Endothelial cell of umbilical vein (primary cell): ENCODE results near the gene PPP3CA. TPM values are rescaled to one million over a fixed set of nuclear protein-coding genes. Genes with fewer than 3 reads are reported as not detected.

Source experiments
- BruUV-seq: library from RNA; stranded (reverse); fragments of 400-500 nt; replicated peaks from 2 replicates; lab custom pipeline; 2021; lab: Mats Ljungman, UMichigan
- CTCF ChIA-PET: fragments of 300-600, 350-600 bp; sonication (Branson Sonifier 250); formaldehyde crosslinking; loops from one replicate; lab custom pipeline; 2021; ENCODE audit warnings: antibody characterized with exemption, inconsistent platforms; lab: Charles Lee
- POLR2A ChIA-PET: fragments of 300-600, 350-600 bp; sonication (Branson Sonifier 250); formaldehyde crosslinking; loops from one replicate; lab custom pipeline; 2021; ENCODE audit warnings: antibody characterized with exemption, inconsistent platforms; lab: Charles Lee
- DNase-seq: peaks from one replicate; pipeline ENCODE4 v3.0.0-alpha.2; 2011; ENCODE audit warnings: low read depth, low spot score
- FAIRE-seq: peaks from 2 replicates; lab custom pipeline; 2011; peaks lifted over from hg19 to GRCh38; lab: Jason Lieb, UNC
- H2AFZ ChIP-seq: 2 replicates; pipeline ENCODE4 v1.6.0; 2012; ENCODE audit warnings: low read depth, low read length, control low read depth, inconsistent platforms
- H3K27ac ChIP-seq: 2 replicates; pipeline ENCODE4 v1.5.1; 2011; ENCODE audit warnings: low read depth, mild to moderate bottlenecking, control low read depth, low read length, moderate library complexity; ENCODE audit not compliant: insufficient read depth
- H3K27me3 ChIP-seq, 2 experiments: 2 replicates each; pipeline versions ENCODE4 v1.6.0 to v1.6.1; 2011; ENCODE audit warnings: low read length in 2 of 2, mixed read lengths in 1 of 2; ENCODE audit not compliant: control insufficient read depth in 2 of 2, insufficient read depth in 2 of 2
- H3K36me3 ChIP-seq, 2 experiments: 2 replicates in 1 of 2; 3 replicates in 1 of 2; pipeline ENCODE4 v1.5.1; 2011; ENCODE audit warnings: low read length in 2 of 2, mild to moderate bottlenecking in 1 of 2, moderate library complexity in 1 of 2; ENCODE audit not compliant: control insufficient read depth in 2 of 2, insufficient read depth in 2 of 2; ENCODE audit errors: extremely low read depth in 1 of 2
- H3K4me1 ChIP-seq: 3 replicates; pipeline ENCODE4 v1.5.1; 2011; ENCODE audit warnings: mild to moderate bottlenecking, low read length; ENCODE audit not compliant: control insufficient read depth, insufficient read depth; ENCODE audit errors: extremely low read depth
- H3K4me2 ChIP-seq: 2 replicates; pipeline ENCODE4 v1.6.1; 2011; ENCODE audit warnings: low read length, control low read depth, mixed read lengths; ENCODE audit not compliant: insufficient read depth
- H3K4me3 ChIP-seq, 3 experiments: fragments of 200-600 bp in 1 of 3; sonication (generic), shearing (Covaris generic) in 1 of 3; replicated peaks in 1 of 3; 2 replicates each; pipeline ENCODE4 v1.5.1; 2011 to 2016; ENCODE audit warnings: control low read depth in 3 of 3, low read length in 3 of 3, mild to moderate bottlenecking in 2 of 3, inconsistent platforms in 1 of 3, low read depth in 1 of 3, moderate library complexity in 1 of 3; ENCODE audit not compliant: insufficient read depth in 1 of 3
- H3K79me2 ChIP-seq: 2 replicates; pipeline ENCODE4 v1.6.0; 2012; ENCODE audit warnings: low read length, inconsistent platforms; ENCODE audit not compliant: control insufficient read depth, insufficient read depth
- H3K9ac ChIP-seq: replicated peaks from 2 replicates; pipeline ENCODE3; 2011; ENCODE audit warnings: low read length, control low read depth; ENCODE audit not compliant: insufficient read depth; ENCODE audit errors: extremely low read depth
- H3K9me1 ChIP-seq: replicated peaks from 3 replicates; pipeline ENCODE4 v1.6.0; 2011; ENCODE audit warnings: mild to moderate bottlenecking, low read length; ENCODE audit not compliant: control insufficient read depth, insufficient read depth; ENCODE audit errors: extremely low read depth
- H3K9me3 ChIP-seq: replicated peaks from 2 replicates; pipeline ENCODE4 v1.5.1; 2012; ENCODE audit warnings: low read length, inconsistent platforms; ENCODE audit not compliant: control insufficient read depth, insufficient read depth
- H4K20me1 ChIP-seq: replicated peaks from 2 replicates; pipeline ENCODE3; 2011; ENCODE audit warnings: mild to moderate bottlenecking, low read length; ENCODE audit not compliant: control insufficient read depth, insufficient read depth; ENCODE audit errors: extremely low read depth
- CTCF ChIP-seq, 2 donors: IDR thresholded peaks; 1 replicate in 1 of 2; 2 replicates in 1 of 2; pipeline ENCODE4 v1.5.1; 2011; ENCODE audit warnings: low read length in 2 of 2, mild to moderate bottlenecking in 2 of 2, moderate library complexity in 2 of 2, control low read depth in 1 of 2, inconsistent platforms in 1 of 2, low read depth in 1 of 2; ENCODE audit not compliant: insufficient read depth in 1 of 2; ENCODE audit errors: extremely low read depth in 1 of 2
- EZH2 ChIP-seq: IDR thresholded peaks from 2 replicates; pipeline ENCODE4 v1.6.1; 2012; ENCODE audit warnings: borderline replicate concordance, low read depth, mild to moderate bottlenecking, moderate library complexity, low read length, inconsistent platforms; ENCODE audit not compliant: severe bottlenecking
- FOS ChIP-seq: IDR thresholded peaks from 2 replicates; pipeline ENCODE4 v1.6.1; 2011; ENCODE audit warnings: mild to moderate bottlenecking, low read length, moderate library complexity, borderline replicate concordance; ENCODE audit not compliant: insufficient read depth
- GATA2 ChIP-seq: IDR thresholded peaks from 2 replicates; pipeline ENCODE4 v1.7.0; 2011; ENCODE audit warnings: low read depth, mild to moderate bottlenecking, moderate library complexity, mixed read lengths, low read length; ENCODE audit not compliant: insufficient read length, insufficient read depth
- JUN ChIP-seq: IDR thresholded peaks from 2 replicates; pipeline ENCODE4 v1.6.1; 2011; ENCODE audit warnings: borderline replicate concordance, low read depth; ENCODE audit not compliant: insufficient read length, insufficient read depth
- MYC ChIP-seq: IDR thresholded peaks from one replicate; pipeline ENCODE4 v1.6.1; 2011; ENCODE audit warnings: mild to moderate bottlenecking, low read depth, low read length
- POLR2A ChIP-seq: IDR thresholded peaks from 2 replicates; pipeline ENCODE4 v1.6.1; 2012; ENCODE audit warnings: low read depth, mild to moderate bottlenecking, control low read depth, low read length
- POLR2AphosphoS5 ChIP-seq: IDR thresholded peaks from 2 replicates; pipeline ENCODE4 v1.6.1; 2012; ENCODE audit warnings: low read depth, mild to moderate bottlenecking, control low read depth, low read length, moderate library complexity; ENCODE audit not compliant: insufficient read depth
- dilution Hi-C: fragments of 300-500 bp; cut with MboI; formaldehyde crosslinking; loops from one replicate; pipeline ENCODE4 v1.15.0; 2019; ENCODE audit warnings: low sequenced_read_pairs; ENCODE audit not compliant: extremely low pct_ligation_motif_present
- intact Hi-C: fragments of 100-400 bp; cut with micrococcal nuclease; formaldehyde crosslinking; loops from one replicate; pipeline ENCODE4 v1.10.0; 2022
- polyA plus RNA-seq, 4 experiments: library from polyadenylated mRNA; depleted of rRNA in 3 of 4; stranded (reverse) in 3 of 4; unstranded in 1 of 4; fragments of >200 nt; gene quantifications; 2 replicates each; pipeline versions ENCODE4 v1.2.1 to v1.2.3, GENCODE V29; 2011 to 2012; ENCODE audit warnings: missing spikeins in 1 of 4
- total RNA-seq: library from RNA; stranded (reverse); gene quantifications from 2 replicates; pipeline ENCODE4 v1.2.3, GENCODE V29; 2021
- TF ChIP-seq, protein P1 (sequence below): IDR thresholded peaks from 2 replicates; pipeline ENCODE4 v1.6.1; 2011; ENCODE audit not compliant: insufficient read depth, insufficient read length

The PPP3CA gene
- total and polyA plus RNA-seq, 2 donors (not counting 3 experiments of a cell fraction or from before 2014, with no cell fraction given), result 7.0 to 43.3 TPM

DNA sequence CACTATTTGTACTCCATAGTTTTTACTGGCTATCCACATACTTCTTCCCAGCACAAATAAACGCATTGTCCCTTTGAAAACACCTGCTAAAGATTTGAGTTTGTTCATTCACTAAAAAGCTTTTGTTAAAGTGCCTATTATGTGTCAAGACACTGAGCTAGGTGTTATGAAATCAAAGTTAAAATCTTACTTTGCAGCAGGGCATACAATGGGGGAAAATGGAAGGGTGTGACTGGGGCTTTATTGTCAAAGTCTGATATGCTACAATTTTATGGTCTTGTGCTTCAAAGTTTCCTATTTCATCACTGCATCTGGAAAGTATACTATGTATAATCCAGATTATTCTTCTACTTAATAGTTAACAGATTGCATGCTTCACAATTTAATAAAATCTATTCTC, 128.4 kb downstream of the PPP3CA start:
- Histone ChIP-seq H3K9me1 (no peaks in the 10 kb centered on the region), H3K36me3 (no peaks in the 10 kb centered on the region), H3K27me3 (no peaks in the 10 kb centered on the region), H2AFZ (no peak overlapping the region), H3K27ac (peak overlapping the region; percentile 24), H4K20me1 (no peaks in the 10 kb centered on the region), H3K4me2 (peak overlapping the region; percentile 86), H3K79me2 (peaks cover 5% of the 10 kb centered on the region), H3K4me3 (no peak overlapping the region), H3K9ac (no peak overlapping the region), H3K9me3 (no peaks in the 10 kb centered on the region), H3K4me1 (peaks cover 35% of the 10 kb centered on the region)
- TF ChIP-seq EZH2, result no peak
- TF ChIP-seq POLR2AphosphoS5, result no peak
- no peak for TF ChIP-seq MYC
- TF ChIP-seq FOS, result no peak
- TF ChIP-seq GATA2, result no peak
- TF ChIP-seq, protein P1, sequence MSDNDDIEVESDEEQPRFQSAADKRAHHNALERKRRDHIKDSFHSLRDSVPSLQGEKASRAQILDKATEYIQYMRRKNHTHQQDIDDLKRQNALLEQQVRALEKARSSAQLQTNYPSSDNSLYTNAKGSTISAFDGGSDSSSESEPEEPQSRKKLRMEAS, result no peak
- no peak for TF ChIP-seq POLR2A
- no peak for TF ChIP-seq JUN
- TF ChIP-seq CTCF (IDR thresholded peaks at IDR 0.05; ENCODE audit: extremely low read depth in 1 of 2, insufficient read depth in 1 of 2, low read depth in 1 of 2, low read length in 2 of 2), result no peak
- no peak for FAIRE-seq
- ChIA-PET POLR2A (no interaction called here), CTCF (interaction anchor here (0.9 to 3.6 kb wide), 6 partner anchors 9 to 1221 kb away, joined by 3 to 12 read pairs (median 4); no protein-coding TSS in a partner anchor)
- DNase-seq, result no peak
- dilution Hi-C loops, result no loop called here
- no TSS peak for BruUV-seq
- intact Hi-C loops, result loop anchor here (2.0 kb wide), 1 partner anchor 40 kb away; no protein-coding TSS in a partner anchor
